H1 (cell line): ENCODE measurements around the gene NCOA5. TPM values are rescaled to one million over a fixed set of nuclear protein-coding genes. Genes with fewer than 3 reads are reported as not detected.

Experiments used
- CTCF ChIA-PET: fragments of 300-600 bp; sonication (Branson Sonifier 250); formaldehyde crosslinking; loops from one replicate; lab custom pipeline; 2021; ENCODE audit not compliant: partially characterized antibody; lab: Charles Lee
- POLR2A ChIA-PET: fragments of 300-600 bp; sonication (Branson Sonifier 250); formaldehyde crosslinking; loops from one replicate; lab custom pipeline; 2021; ENCODE audit warnings: inconsistent platforms; ENCODE audit not compliant: partially characterized antibody; lab: Charles Lee
- DNase-seq, 2 experiments: peaks; one replicate each; pipeline versions ENCODE4 v3.0.0 to v3.0.0-alpha.2; 2010 to 2022; ENCODE audit warnings: low spot score in 2 of 2, low read depth in 1 of 2, mixed read lengths in 1 of 2
- FAIRE-seq: peaks from 2 replicates; lab custom pipeline; 2011; peaks lifted over from hg19 to GRCh38; lab: Jason Lieb, UNC
- H2AFZ ChIP-seq: 2 replicates; pipeline ENCODE4 v1.8.1; 2012; ENCODE audit warnings: low read length, inconsistent platforms
- H2AK5ac ChIP-seq: 2 replicates; pipeline ENCODE4 v1.6.1; 2013; ENCODE audit warnings: low read depth, low read length
- H2BK120ac ChIP-seq: replicated peaks from 2 replicates; pipeline ENCODE3; 2013; ENCODE audit warnings: low read depth, low read length, inconsistent platforms
- H2BK12ac ChIP-seq: 2 replicates; pipeline ENCODE4 v1.6.1; 2013; ENCODE audit warnings: low read depth, low read length
- H2BK15ac ChIP-seq: 2 replicates; pipeline ENCODE4 v1.6.1; 2013; ENCODE audit warnings: low read length
- H2BK20ac ChIP-seq: 2 replicates; pipeline ENCODE4 v1.6.1; 2013; ENCODE audit warnings: low read length
- H2BK5ac ChIP-seq: 2 replicates; pipeline ENCODE4 v1.6.1; 2013; ENCODE audit warnings: low read depth, low read length
- H3K14ac ChIP-seq: 2 replicates; pipeline ENCODE4 v1.6.1; 2013; ENCODE audit warnings: inconsistent platforms; ENCODE audit not compliant: insufficient read length
- H3K18ac ChIP-seq: 2 replicates; pipeline ENCODE4 v1.6.1; 2013; ENCODE audit warnings: low read length; ENCODE audit errors: extremely low read depth
- H3K23ac ChIP-seq: 2 replicates; pipeline ENCODE4 v1.6.1; 2013; ENCODE audit warnings: inconsistent platforms; ENCODE audit not compliant: insufficient read length
- H3K23me2 ChIP-seq: 2 replicates; pipeline ENCODE4 v1.6.1; 2013; ENCODE audit warnings: low read depth, low read length
- H3K27ac ChIP-seq: 2 replicates; pipeline ENCODE4 v1.6.1; 2011; ENCODE audit warnings: low read depth, low read length, inconsistent platforms
- H3K27me3 ChIP-seq, 4 experiments: replicated peaks in 1 of 4; 1 replicate in 1 of 4; 2 replicates in 3 of 4; pipeline versions ENCODE4 v1.6.1 to v1.8.1; 2011 to 2013; ENCODE audit warnings: low read length in 3 of 4, mild to moderate bottlenecking in 3 of 4, inconsistent platforms in 2 of 4, mixed read lengths in 2 of 4, moderate library complexity in 1 of 4; ENCODE audit not compliant: control insufficient read depth in 3 of 4, insufficient read depth in 3 of 4; ENCODE audit errors: extremely low read depth in 1 of 4
- H3K36me3 ChIP-seq, 4 experiments: 2 replicates each; pipeline versions ENCODE4 v1.6.1 to v1.8.1; 2011 to 2013; ENCODE audit warnings: mild to moderate bottlenecking in 4 of 4, low read length in 3 of 4, moderate library complexity in 2 of 4, control low read depth in 1 of 4, inconsistent platforms in 1 of 4; ENCODE audit not compliant: insufficient read depth in 4 of 4, control insufficient read depth in 2 of 4
- H3K4ac ChIP-seq: replicated peaks from 2 replicates; pipeline ENCODE3; 2013; ENCODE audit warnings: low read length, low read depth, mixed read lengths, inconsistent platforms; ENCODE audit not compliant: insufficient read length
- H3K4me1 ChIP-seq, 4 experiments: replicated peaks in 1 of 4; 1 replicate in 1 of 4; 2 replicates in 3 of 4; pipeline versions ENCODE4 v1.6.1 to v1.8.1; 2011 to 2013; ENCODE audit warnings: low read length in 3 of 4, inconsistent platforms in 2 of 4, mixed read lengths in 1 of 4; ENCODE audit not compliant: insufficient read depth in 4 of 4, control insufficient read depth in 3 of 4
- H3K4me2 ChIP-seq, 2 experiments: 2 replicates each; pipeline versions ENCODE4 v1.6.1 to v1.8.1; 2011 to 2013; ENCODE audit warnings: low read depth in 2 of 2, low read length in 2 of 2, control low read depth in 1 of 2, inconsistent platforms in 1 of 2, mild to moderate bottlenecking in 1 of 2; ENCODE audit not compliant: insufficient read depth in 1 of 2
- H3K4me3 ChIP-seq, 4 experiments: fragments of 200-600, 300-600 bp in 1 of 4; sonication (generic), shearing (Covaris generic), sonication (Bioruptor Twin) in 1 of 4; 2 replicates each; pipeline versions ENCODE4 v1.5.1 to v1.8.1; 2011 to 2016; ENCODE audit warnings: low read length in 4 of 4, low read depth in 3 of 4, control low read depth in 2 of 4, inconsistent platforms in 2 of 4, mild to moderate bottlenecking in 2 of 4, mixed read lengths in 1 of 4, moderate library complexity in 1 of 4; ENCODE audit not compliant: insufficient read depth in 2 of 4; ENCODE audit errors: extremely low read depth in 1 of 4
- H3K56ac ChIP-seq: replicated peaks from 2 replicates; pipeline ENCODE3; 2013; ENCODE audit warnings: low read depth, mild to moderate bottlenecking, mixed read lengths, low read length, inconsistent platforms; ENCODE audit not compliant: insufficient read length
- H3K79me1 ChIP-seq: 2 replicates; pipeline ENCODE4 v1.6.1; 2013; ENCODE audit warnings: low read depth, low read length, control low read depth
- H3K79me2 ChIP-seq, 2 experiments: 2 replicates each; pipeline versions ENCODE4 v1.6.1 to v1.8.1; 2012 to 2013; ENCODE audit warnings: low read length in 2 of 2, mild to moderate bottlenecking in 2 of 2, inconsistent platforms in 1 of 2; ENCODE audit not compliant: insufficient read depth in 2 of 2, control insufficient read depth in 1 of 2
- H3K9ac ChIP-seq, 4 experiments: replicated peaks in 1 of 4; 1 replicate in 1 of 4; 2 replicates in 3 of 4; pipeline versions ENCODE4 v1.6.1 to v1.8.1; 2011 to 2013; ENCODE audit warnings: low read depth in 3 of 4, low read length in 3 of 4, control low read depth in 2 of 4, mild to moderate bottlenecking in 2 of 4, moderate library complexity in 2 of 4, inconsistent platforms in 1 of 4; ENCODE audit errors: extremely low read depth in 1 of 4
- H3K9me3 ChIP-seq, 2 experiments: 2 replicates each; pipeline versions ENCODE4 v1.6.1 to v1.8.1; 2012 to 2013; ENCODE audit warnings: mild to moderate bottlenecking in 2 of 2, moderate library complexity in 2 of 2, control low read depth in 1 of 2, inconsistent platforms in 1 of 2, low read depth in 1 of 2, low read length in 1 of 2, mixed read lengths in 1 of 2; ENCODE audit not compliant: insufficient read depth in 2 of 2
- H4K20me1 ChIP-seq, 2 experiments: replicated peaks in 1 of 2; 2 replicates each; pipeline versions ENCODE3 to v1.8.1; 2011 to 2013; ENCODE audit warnings: inconsistent platforms in 2 of 2, low read length in 2 of 2, mild to moderate bottlenecking in 1 of 2; ENCODE audit not compliant: insufficient read depth in 2 of 2, control insufficient read depth in 1 of 2
- H4K5ac ChIP-seq: 2 replicates; pipeline ENCODE4 v1.6.1; 2013; ENCODE audit warnings: low read length, low read depth, mixed read lengths, inconsistent platforms; ENCODE audit not compliant: insufficient read length
- H4K8ac ChIP-seq: 2 replicates; pipeline ENCODE4 v1.8.0; 2013; ENCODE audit warnings: mild to moderate bottlenecking, moderate library complexity, low read length, inconsistent platforms; ENCODE audit not compliant: insufficient read depth; ENCODE audit errors: extremely low read depth
- H4K91ac ChIP-seq: replicated peaks from 2 replicates; pipeline ENCODE3; 2013; ENCODE audit warnings: low read length, mixed read lengths, inconsistent platforms; ENCODE audit not compliant: insufficient read length
- EZH2 ChIP-seq: fragments of 200-600 bp; sonication (generic); IDR thresholded peaks from 2 replicates; pipeline ENCODE4 v1.7.1; 2012; ENCODE audit warnings: low read depth, mild to moderate bottlenecking, moderate library complexity, low read length, inconsistent platforms; ENCODE audit not compliant: severe bottlenecking
- POLR2A ChIP-seq, 2 experiments: IDR thresholded peaks; 1 replicate in 1 of 2; 2 replicates in 1 of 2; pipeline ENCODE4 v1.6.1; 2011; ENCODE audit warnings: low read depth in 2 of 2, low read length in 2 of 2, mild to moderate bottlenecking in 2 of 2; ENCODE audit errors: control extremely low read depth in 1 of 2
- WGBS, 2 experiments: shearing (Covaris generic) in 1 of 2; methylation state at CpG; one replicate each; pipeline versions ENCODE4 v1.1.6 to v1.1.7; 2013 to 2015; ENCODE audit warnings: low lambda C conversion rate in 2 of 2, mixed read lengths in 2 of 2, inconsistent platforms in 1 of 2, low coverage in 1 of 2, missing lambda C conversion rate in 1 of 2; ENCODE audit not compliant: insufficient replicate concordance in 2 of 2, insufficient coverage in 1 of 2, insufficient read length in 1 of 2; ENCODE audit errors: extremely low coverage in 1 of 2, missing lambda C conversion rate in 1 of 2; 5-methylcytosine and 5-hydroxymethylcytosine counted together
- polyA plus RNA-seq, 7 experiments: library from polyadenylated mRNA; depleted of rRNA in 3 of 7; stranded (reverse) in 5 of 7; unstranded in 2 of 7; fragments of >200 nt in 5 of 7; fragments of 200-250 nt in 2 of 7; gene quantifications; 1 replicate in 5 of 7; 2 replicates in 1 of 7; 4 replicates in 1 of 7; pipeline versions ENCODE4 v1.2.1 to v1.2.3, GENCODE V29; 2011 to 2013; ENCODE audit warnings: missing spikeins in 2 of 7, mixed read lengths in 2 of 7
- total RNA-seq: library from RNA; stranded (reverse); fragmentation: NEBNext Ultra II Directional; extraction: Animal tissue kit (Norgen Biotek cat#: 25700); gene quantifications from 2 replicates; pipeline ENCODE4 v1.2.1, GENCODE V29; 2021

Gene NCOA5
- total and polyA plus RNA-seq, 2 of the 8 experiments (the other 6 are each of a cell fraction or from before 2014, with no cell fraction given), result 20.4 to 29.0 TPM

DNA sequence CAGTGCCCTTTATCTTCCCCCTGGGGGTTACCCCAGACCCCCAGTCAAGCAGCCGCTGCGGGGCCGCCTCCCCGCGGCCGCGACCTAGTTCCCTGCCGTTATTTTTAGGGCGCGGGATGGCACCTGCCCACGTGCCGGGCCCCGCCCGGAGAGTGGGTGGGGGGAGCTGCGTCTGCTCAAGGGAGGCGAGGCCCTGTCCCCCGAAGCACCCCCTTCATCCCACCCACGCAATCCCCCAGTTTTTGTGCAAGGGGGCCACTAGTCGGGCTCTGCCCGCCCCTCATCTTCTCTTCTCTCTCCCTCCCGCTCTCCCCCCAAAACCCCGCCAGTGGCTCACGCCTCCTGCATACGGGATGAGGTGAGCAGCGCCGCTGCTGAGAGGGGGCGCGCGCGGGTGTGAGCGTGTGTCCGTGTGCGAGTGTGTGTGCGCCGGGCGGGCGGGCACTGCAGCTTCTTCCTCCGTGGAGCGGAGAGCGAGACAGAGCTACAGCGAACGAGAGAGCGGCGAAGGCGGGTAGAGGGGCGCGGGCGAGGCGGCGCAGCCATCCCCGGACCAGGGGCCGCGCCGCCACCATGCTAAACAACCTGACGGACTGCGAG is 60.9 kb downstream of the NCOA5 start, which contains the start of gene SLC12A5:
Gene SLC12A5 (plus strand): TSS at position 444 of the 600 bp plus-strand sequence. CDS start 130 bp downstream, at position 574.
- Histone ChIP-seq H3K4ac (no peak within 1 kb of the TSS), H3K79me2 (no peaks in the 10 kb centered on the region), H2BK20ac (no peak within 1 kb of the TSS), H3K23ac (no peak within 1 kb of the TSS), H2BK5ac (no peak within 1 kb of the TSS), H4K20me1 (peaks cover 3 to 21% of the 10 kb centered on the region in 2 experiments), H3K18ac (no peak within 1 kb of the TSS), H3K27me3 (peaks cover 48 to 99% (median 72%) of the 10 kb centered on the region in 4 experiments), H4K8ac (no peak within 1 kb of the TSS), H3K36me3 (no peaks in the 10 kb centered on the region), H3K56ac (no peak within 1 kb of the TSS), H2AK5ac (no peak within 1 kb of the TSS), H2BK120ac (no peak within 1 kb of the TSS)
- POLR2A ChIA-PET, result interaction anchor here (1.1 to 1.8 kb wide), 4 partner anchors 15 to 60 kb away, joined by 3 to 8 read pairs (median 5); no protein-coding TSS in a partner anchor
- TF ChIP-seq POLR2A (IDR thresholded peaks at IDR 0.05; ENCODE audit: control extremely low read depth in 1 of 2, low read depth in 2 of 2, low read length in 2 of 2) (no peak), EZH2 (peak; percentile 28)
- TF ChIP-seq, all 59 proteins: peak for 1
- WGBS, 2 experiments, result 29% methylated on average over 22 of the region's 56 CpGs; no CpG with 5 or more reads in 1 of the 2 experiments
- Histone ChIP-seq H3K4me3 (peak within 1 kb of the TSS in 1 of 4 experiments; percentile 46; a peak in 2 of 8 replicates), H2BK12ac (no peak within 1 kb of the TSS), H3K14ac (no peak within 1 kb of the TSS), H3K9ac (no peak within 1 kb of the TSS), H3K9me3 (no peaks in the 10 kb centered on the region), H3K23me2 (peaks cover 3% of the 10 kb centered on the region; the same call in 1 of the 2 replicates), H2BK15ac (no peak within 1 kb of the TSS), H2AFZ (no peak within 1 kb of the TSS), H3K27ac (no peak within 1 kb of the TSS), H3K79me1 (no peaks in the 10 kb centered on the region), H4K91ac (no peak within 1 kb of the TSS), H4K5ac (no peak within 1 kb of the TSS), H3K4me2 (peak within 1 kb of the TSS; percentile 49 to 62; a peak in 3 of 4 replicates), H3K4me1 (peaks cover 0 to 11% (median 7%) of the 10 kb centered on the region in 4 experiments; a peak in 6 of 7 replicates)
- no peak for FAIRE-seq
- CTCF ChIA-PET, result interaction anchor here (0.7 to 8.5 kb wide), 11 partner anchors 11 to 99 kb away, joined by 3 to 60 read pairs (median 4); no protein-coding TSS in a partner anchor
- no peak for DNase-seq
